H9 (cell line): Measurements from ENCODE around the gene TGFBR2. TPM values are rescaled to one million over a fixed set of nuclear protein-coding genes. Genes with fewer than 3 reads are reported as not detected.

Source experiments
- DNase-seq: peaks from one replicate; pipeline ENCODE4 v3.0.0-alpha.2; 2017
- H2AFZ ChIP-seq: one replicate; pipeline ENCODE4 v1.6.1; 2013; ENCODE audit warnings: mild to moderate bottlenecking, low read length, control low read depth, moderate library complexity
- H2AK5ac ChIP-seq: 2 replicates; pipeline ENCODE4 v1.6.1; 2013; ENCODE audit warnings: low read length, control low read depth, mixed read lengths; ENCODE audit not compliant: insufficient read length
- H2BK120ac ChIP-seq: one replicate; pipeline ENCODE4 v1.6.1; 2013; ENCODE audit warnings: low read depth, mild to moderate bottlenecking, low read length, control low read depth, inconsistent platforms; ENCODE audit not compliant: poor library complexity, severe bottlenecking
- H2BK12ac ChIP-seq: 2 replicates; pipeline ENCODE4 v1.6.1; 2013; ENCODE audit warnings: low read length, control low read depth, mixed read lengths, low read depth; ENCODE audit not compliant: insufficient read length
- H2BK15ac ChIP-seq: 2 replicates; pipeline ENCODE4 v1.6.1; 2013; ENCODE audit warnings: low read depth, low read length, control low read depth
- H2BK20ac ChIP-seq: one replicate; pipeline ENCODE4 v1.6.1; 2013; ENCODE audit warnings: low read depth, mild to moderate bottlenecking, low read length, control low read depth, inconsistent platforms; ENCODE audit not compliant: poor library complexity, severe bottlenecking
- H2BK5ac ChIP-seq: 2 replicates; pipeline ENCODE4 v1.6.1; 2013; ENCODE audit warnings: low read length, control low read depth, mixed read lengths; ENCODE audit not compliant: insufficient read length
- H3K14ac ChIP-seq: 2 replicates; pipeline ENCODE4 v1.6.1; 2013; ENCODE audit warnings: low read length, control low read depth; ENCODE audit not compliant: insufficient read depth
- H3K18ac ChIP-seq: 2 replicates; pipeline ENCODE4 v1.6.1; 2013; ENCODE audit warnings: low read depth, mild to moderate bottlenecking, mixed read lengths, low read length, control low read depth; ENCODE audit not compliant: insufficient read length
- H3K23ac ChIP-seq: 2 replicates; pipeline ENCODE4 v1.6.1; 2013; ENCODE audit warnings: low read length, control low read depth, mixed read lengths, low read depth; ENCODE audit not compliant: insufficient read length
- H3K23me2 ChIP-seq: 2 replicates; pipeline ENCODE4 v1.6.1; 2013; ENCODE audit warnings: low read depth, mild to moderate bottlenecking, mixed read lengths, low read length, control low read depth; ENCODE audit not compliant: insufficient read length, poor library complexity, severe bottlenecking
- H3K27ac ChIP-seq: 2 replicates; pipeline ENCODE4 v1.5.1; 2013; ENCODE audit warnings: low read length, control low read depth, mixed read lengths, low read depth; ENCODE audit not compliant: insufficient read length
- H3K27me3 ChIP-seq: 2 replicates; pipeline ENCODE4 v1.6.1; 2013; ENCODE audit warnings: low read length, control low read depth, inconsistent platforms; ENCODE audit not compliant: insufficient read depth
- H3K4ac ChIP-seq: 2 replicates; pipeline ENCODE4 v1.6.1; 2013; ENCODE audit warnings: low read depth, mild to moderate bottlenecking, control low read depth, inconsistent platforms, low read length, moderate library complexity
- H3K4me1 ChIP-seq: 2 replicates; pipeline ENCODE4 v1.6.1; 2013; ENCODE audit warnings: low read length, control low read depth, inconsistent platforms; ENCODE audit not compliant: insufficient read depth
- H3K4me2 ChIP-seq: 2 replicates; pipeline ENCODE4 v1.6.1; 2013; ENCODE audit warnings: low read length, control low read depth, mixed read lengths; ENCODE audit not compliant: insufficient read length, insufficient read depth
- H3K56ac ChIP-seq: 2 replicates; pipeline ENCODE4 v1.6.1; 2013; ENCODE audit warnings: low read depth, mild to moderate bottlenecking, mixed read lengths, low read length, control low read depth; ENCODE audit not compliant: insufficient read length
- H3K79me1 ChIP-seq: 2 replicates; pipeline ENCODE4 v1.6.1; 2013; ENCODE audit warnings: low read depth, mild to moderate bottlenecking, moderate library complexity, low read length, control low read depth, inconsistent platforms; ENCODE audit not compliant: insufficient read depth, poor library complexity, severe bottlenecking
- H3K79me2 ChIP-seq: 2 replicates; pipeline ENCODE4 v1.6.1; 2013; ENCODE audit warnings: low read length, control low read depth, inconsistent platforms; ENCODE audit not compliant: insufficient read depth
- H3K9ac ChIP-seq: 2 replicates; pipeline ENCODE4 v1.6.1; 2013; ENCODE audit warnings: low read length, control low read depth, mixed read lengths; ENCODE audit not compliant: insufficient read length; ENCODE audit errors: extremely low read depth
- H3K9me3 ChIP-seq: one replicate; pipeline ENCODE4 v1.6.1; 2013; ENCODE audit warnings: low read depth, low read length, inconsistent platforms; ENCODE audit not compliant: control insufficient read depth
- H3T11ph ChIP-seq: one replicate; pipeline ENCODE4 v1.6.1; 2013; ENCODE audit warnings: mild to moderate bottlenecking, low read length, control low read depth, inconsistent platforms
- H4K20me1 ChIP-seq: one replicate; pipeline ENCODE4 v1.6.1; 2013; ENCODE audit not compliant: control insufficient read depth, insufficient read length, insufficient read depth
- H4K5ac ChIP-seq: 2 replicates; pipeline ENCODE4 v1.6.1; 2013; ENCODE audit warnings: low read depth, mild to moderate bottlenecking, mixed read lengths, low read length, control low read depth; ENCODE audit not compliant: insufficient read length
- H4K8ac ChIP-seq: replicated peaks from 2 replicates; pipeline ENCODE4 v1.6.1; 2013; ENCODE audit warnings: low read length, control low read depth, mixed read lengths, low read depth; ENCODE audit not compliant: insufficient read length
- H4K91ac ChIP-seq: 2 replicates; pipeline ENCODE4 v1.6.1; 2013; ENCODE audit warnings: low read depth, mild to moderate bottlenecking, moderate library complexity, mixed read lengths, low read length, control low read depth; ENCODE audit not compliant: insufficient read length
- H3K27ac Mint-ChIP-seq, 3 experiments: 2 replicates in 2 of 3; 3 replicates in 1 of 3; pipeline ENCODE4 v1.8.0; 2020 to 2021; ENCODE audit warnings: mixed read lengths in 3 of 3, mild to moderate bottlenecking in 1 of 3, moderate library complexity in 1 of 3
- H3K27me3 Mint-ChIP-seq: 2 replicates; pipeline ENCODE4 v1.8.0; 2021; ENCODE audit warnings: low read depth, mild to moderate bottlenecking, moderate library complexity, mixed read lengths
- H3K36me3 Mint-ChIP-seq, 3 experiments: 2 replicates in 2 of 3; 3 replicates in 1 of 3; pipeline ENCODE4 v1.8.0; 2020 to 2021; ENCODE audit warnings: low read depth in 3 of 3, mixed read lengths in 3 of 3; ENCODE audit not compliant: insufficient read depth in 1 of 3
- H3K4me1 Mint-ChIP-seq, 2 experiments: 2 replicates each; pipeline ENCODE4 v1.8.0; 2020; ENCODE audit warnings: mixed read lengths in 2 of 2
- H3K4me3 Mint-ChIP-seq, 2 experiments: 2 replicates in 1 of 2; 3 replicates in 1 of 2; pipeline ENCODE4 v1.8.0; 2020 to 2021; ENCODE audit warnings: mild to moderate bottlenecking in 2 of 2, mixed read lengths in 2 of 2, moderate library complexity in 1 of 2
- H3K9me3 Mint-ChIP-seq, 2 experiments: 2 replicates in 1 of 2; 3 replicates in 1 of 2; pipeline ENCODE4 v1.8.0; 2020; ENCODE audit warnings: mild to moderate bottlenecking in 2 of 2, mixed read lengths in 2 of 2, moderate library complexity in 1 of 2
- WGBS: extraction: QIAGEN DNeasy Blood & Tissue Kit; methylation state at CpG from one replicate; pipeline ENCODE4 v1.1.7; 2013; ENCODE audit warnings: missing lambda C conversion rate, low lambda C conversion rate, mixed read lengths; ENCODE audit not compliant: insufficient read length; ENCODE audit errors: extremely low coverage; 5-methylcytosine and 5-hydroxymethylcytosine counted together
- total RNA-seq: library from RNA; stranded (reverse); gene quantifications from 2 replicates; pipeline ENCODE4 v1.2.1, GENCODE V29; 2021
- TF ChIP-seq, protein P1 (sequence below): fragments of 200-600 bp; sonication (generic); conservative IDR thresholded peaks from 3 replicates; pipeline ENCODE4 v1.8.0; 2021; ENCODE audit warnings: antibody characterized with exemption, mild to moderate bottlenecking

The TGFBR2 gene
- total RNA-seq, 1 experiment from 2014 or later = 10.6 TPM

DNA sequence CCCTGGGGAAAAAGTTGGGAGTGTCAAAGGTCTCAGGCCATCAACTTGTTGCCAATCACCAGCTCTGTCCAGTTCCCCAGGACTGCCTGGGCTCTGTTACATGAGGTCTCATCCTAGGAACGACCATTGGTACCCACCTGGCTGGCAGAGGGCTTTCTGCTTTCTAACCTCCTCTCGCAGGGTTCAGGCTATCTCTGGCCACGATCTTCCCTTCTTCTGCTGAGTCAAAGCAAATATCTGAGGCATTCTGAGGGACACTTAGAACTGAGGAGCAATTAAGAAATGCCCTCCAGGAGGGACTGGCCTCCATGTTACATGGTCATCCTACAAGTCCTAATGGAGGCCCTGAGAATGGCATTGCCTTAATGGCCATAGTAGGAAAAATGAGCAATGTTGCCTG lies 77.4 kb downstream of the TGFBR2 start:
- no peaks in the 10 kb centered on the region for H3K79me1 ChIP-seq
- no peak overlapping the region for H2AK5ac ChIP-seq
- TF ChIP-seq, protein P1, sequence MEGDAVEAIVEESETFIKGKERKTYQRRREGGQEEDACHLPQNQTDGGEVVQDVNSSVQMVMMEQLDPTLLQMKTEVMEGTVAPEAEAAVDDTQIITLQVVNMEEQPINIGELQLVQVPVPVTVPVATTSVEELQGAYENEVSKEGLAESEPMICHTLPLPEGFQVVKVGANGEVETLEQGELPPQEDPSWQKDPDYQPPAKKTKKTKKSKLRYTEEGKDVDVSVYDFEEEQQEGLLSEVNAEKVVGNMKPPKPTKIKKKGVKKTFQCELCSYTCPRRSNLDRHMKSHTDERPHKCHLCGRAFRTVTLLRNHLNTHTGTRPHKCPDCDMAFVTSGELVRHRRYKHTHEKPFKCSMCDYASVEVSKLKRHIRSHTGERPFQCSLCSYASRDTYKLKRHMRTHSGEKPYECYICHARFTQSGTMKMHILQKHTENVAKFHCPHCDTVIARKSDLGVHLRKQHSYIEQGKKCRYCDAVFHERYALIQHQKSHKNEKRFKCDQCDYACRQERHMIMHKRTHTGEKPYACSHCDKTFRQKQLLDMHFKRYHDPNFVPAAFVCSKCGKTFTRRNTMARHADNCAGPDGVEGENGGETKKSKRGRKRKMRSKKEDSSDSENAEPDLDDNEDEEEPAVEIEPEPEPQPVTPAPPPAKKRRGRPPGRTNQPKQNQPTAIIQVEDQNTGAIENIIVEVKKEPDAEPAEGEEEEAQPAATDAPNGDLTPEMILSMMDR = no peak
- no peak overlapping the region for H2BK5ac ChIP-seq
- no peak overlapping the region for H3K4ac ChIP-seq
- H3K9ac ChIP-seq = no peak overlapping the region
- H3K4me2 ChIP-seq = no peak overlapping the region
- no peak overlapping the region for H3K56ac ChIP-seq
- no peak overlapping the region for H2AFZ ChIP-seq
- H3K18ac ChIP-seq = no peak overlapping the region
- H3K27ac ChIP-seq = no peak overlapping the region
- no peak overlapping the region for H3T11ph ChIP-seq
- no peaks in the 10 kb centered on the region for H4K20me1 ChIP-seq
- no CpG with 5 or more reads among the region's 3 CpGs for WGBS
- Mint-ChIP-seq H3K27ac (peak overlapping the region in 1 of 3 experiments; percentile 77; a peak in 1 of 7 replicates), H3K4me1 (peaks cover 27 to 28% of the 10 kb centered on the region in 2 experiments), H3K4me3 (no peak overlapping the region), H3K9me3 (no peaks in the 10 kb centered on the region), H3K36me3 (peaks cover 16 to 39% (median 18%) of the 10 kb centered on the region in 3 experiments), H3K27me3 (no peaks in the 10 kb centered on the region)
- no peaks in the 10 kb centered on the region for H3K27me3 ChIP-seq
- H4K91ac ChIP-seq = no peak overlapping the region
- H3K79me2 ChIP-seq = no peaks in the 10 kb centered on the region
- H4K5ac ChIP-seq = no peak overlapping the region
- no peak overlapping the region for H4K8ac ChIP-seq
- no peaks in the 10 kb centered on the region for H3K9me3 ChIP-seq
- H3K23ac ChIP-seq = no peak overlapping the region
- H3K23me2 ChIP-seq = no peaks in the 10 kb centered on the region
- no peak overlapping the region for H3K14ac ChIP-seq
- no peak for DNase-seq
- H3K4me1 ChIP-seq = no peaks in the 10 kb centered on the region
- H2BK120ac ChIP-seq = no peak overlapping the region
- H2BK12ac ChIP-seq = no peak overlapping the region
- H2BK15ac ChIP-seq = no peak overlapping the region
- H2BK20ac ChIP-seq = no peak overlapping the region
